Measurements from ENCODE around the gene PCDHGB3.

PCDHGB3 gene

DNA sequence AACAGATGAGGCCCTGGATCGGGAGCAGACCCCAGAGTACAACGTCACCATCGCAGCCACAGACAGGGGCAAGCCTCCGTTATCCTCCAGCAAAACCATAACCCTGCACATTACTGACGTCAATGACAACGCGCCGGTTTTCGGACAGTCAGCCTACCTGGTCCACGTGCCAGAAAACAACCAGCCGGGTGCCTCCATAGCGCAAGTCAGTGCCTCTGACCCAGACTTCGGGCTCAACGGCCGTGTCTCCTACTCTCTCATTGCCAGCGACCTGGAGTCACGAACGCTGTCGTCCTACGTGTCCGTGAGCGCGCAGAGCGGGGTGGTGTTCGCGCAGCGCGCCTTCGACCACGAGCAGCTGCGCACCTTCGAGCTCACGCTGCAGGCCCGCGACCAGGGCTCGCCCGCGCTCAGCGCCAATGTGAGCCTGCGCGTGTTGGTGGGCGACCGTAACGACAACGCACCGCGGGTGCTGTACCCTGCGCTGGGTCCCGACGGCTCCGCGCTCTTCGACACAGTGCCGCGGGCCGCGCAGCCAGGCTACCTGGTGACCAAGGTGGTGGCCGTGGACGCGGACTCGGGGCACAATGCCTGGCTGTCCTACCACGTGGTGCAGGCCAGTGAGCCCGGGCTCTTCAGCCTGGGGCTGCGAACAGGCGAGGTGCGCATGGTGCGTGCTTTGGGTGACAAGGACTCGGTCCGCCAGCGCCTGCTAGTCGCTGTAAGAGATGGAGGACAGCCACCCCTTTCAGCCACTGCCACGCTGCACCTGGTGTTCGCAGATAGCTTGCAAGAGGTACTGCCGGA is 49.2 kb downstream of the PCDHGB3 start:
- DNase-seq (ENCODE audit: low read depth): no peak

GRCh38 chr5:141420855-141421488 is 50.9 kb downstream of the PCDHGB3 start, which contains the start of gene PCDHGA11:
PCDHGA11 (plus strand) TSS chr5:141421051; CDS start chr5:141421228, 177 bp downstream.
- no peak for DNase-seq (ENCODE audit: low read depth)

DNA sequence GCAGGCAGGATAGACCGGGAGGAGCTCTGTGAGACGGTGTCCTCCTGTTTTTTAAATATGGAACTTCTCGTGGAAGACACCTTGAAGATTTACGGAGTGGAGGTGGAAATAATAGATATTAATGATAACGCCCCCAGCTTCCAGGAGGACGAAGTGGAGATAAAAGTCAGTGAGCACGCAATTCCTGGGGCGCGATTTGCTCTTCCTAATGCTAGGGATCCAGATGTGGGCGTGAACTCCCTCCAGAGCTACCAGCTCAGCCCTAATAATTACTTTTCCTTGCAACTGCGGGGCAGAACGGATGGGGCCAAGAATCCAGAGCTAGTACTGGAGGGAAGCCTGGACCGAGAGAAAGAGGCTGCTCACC is 51.4 kb downstream of the PCDHGB3 start:
- DNase-seq (ENCODE audit: low read depth): no peak

Measured in activated T-cell treated with anti-CD3 and anti-CD28 coated beads for 24 hours (primary cell).